ENCODE data around the gene CDSN.

CDSN gene

DNA sequence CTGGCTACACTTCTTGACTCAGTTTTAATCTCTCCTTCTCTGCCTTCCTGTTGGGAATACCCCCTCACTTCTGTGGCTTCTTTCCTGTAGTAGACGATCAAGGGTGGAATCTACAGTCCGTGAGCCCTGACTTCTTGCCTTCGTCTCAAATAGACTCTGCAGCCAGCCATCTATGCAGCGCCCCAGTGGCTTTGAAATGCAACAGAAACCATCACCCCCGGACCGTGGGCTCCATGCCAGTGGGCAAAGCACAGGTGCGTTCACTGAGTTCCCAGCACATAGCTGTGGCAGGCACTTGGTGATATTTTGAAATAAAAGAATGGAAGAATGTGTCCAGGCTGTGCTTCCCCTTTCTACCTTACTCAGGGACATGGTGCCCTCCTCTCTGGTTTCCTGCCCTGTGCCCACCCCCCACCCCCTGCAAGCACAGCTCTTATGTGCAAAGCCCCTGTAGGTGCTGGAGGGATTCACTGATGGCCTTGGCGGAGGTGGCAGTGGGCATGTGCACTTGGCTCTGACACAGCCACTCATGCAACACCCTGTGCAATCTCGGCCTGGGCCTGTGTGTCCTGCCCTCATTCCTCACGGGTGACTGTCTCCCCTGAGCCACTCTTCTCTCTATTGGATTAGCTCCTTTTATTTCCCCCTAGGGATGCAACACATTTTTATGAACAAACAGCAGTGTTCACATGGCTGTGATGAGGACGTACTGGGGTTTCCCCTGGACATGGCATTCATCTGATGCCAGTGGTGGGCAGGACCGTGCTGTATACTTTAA, 5.5 kb upstream of the CDSN start:
- TF ChIP-seq, protein P1, sequence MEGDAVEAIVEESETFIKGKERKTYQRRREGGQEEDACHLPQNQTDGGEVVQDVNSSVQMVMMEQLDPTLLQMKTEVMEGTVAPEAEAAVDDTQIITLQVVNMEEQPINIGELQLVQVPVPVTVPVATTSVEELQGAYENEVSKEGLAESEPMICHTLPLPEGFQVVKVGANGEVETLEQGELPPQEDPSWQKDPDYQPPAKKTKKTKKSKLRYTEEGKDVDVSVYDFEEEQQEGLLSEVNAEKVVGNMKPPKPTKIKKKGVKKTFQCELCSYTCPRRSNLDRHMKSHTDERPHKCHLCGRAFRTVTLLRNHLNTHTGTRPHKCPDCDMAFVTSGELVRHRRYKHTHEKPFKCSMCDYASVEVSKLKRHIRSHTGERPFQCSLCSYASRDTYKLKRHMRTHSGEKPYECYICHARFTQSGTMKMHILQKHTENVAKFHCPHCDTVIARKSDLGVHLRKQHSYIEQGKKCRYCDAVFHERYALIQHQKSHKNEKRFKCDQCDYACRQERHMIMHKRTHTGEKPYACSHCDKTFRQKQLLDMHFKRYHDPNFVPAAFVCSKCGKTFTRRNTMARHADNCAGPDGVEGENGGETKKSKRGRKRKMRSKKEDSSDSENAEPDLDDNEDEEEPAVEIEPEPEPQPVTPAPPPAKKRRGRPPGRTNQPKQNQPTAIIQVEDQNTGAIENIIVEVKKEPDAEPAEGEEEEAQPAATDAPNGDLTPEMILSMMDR (IDR thresholded peaks at IDR 0.05): no peak

DNA sequence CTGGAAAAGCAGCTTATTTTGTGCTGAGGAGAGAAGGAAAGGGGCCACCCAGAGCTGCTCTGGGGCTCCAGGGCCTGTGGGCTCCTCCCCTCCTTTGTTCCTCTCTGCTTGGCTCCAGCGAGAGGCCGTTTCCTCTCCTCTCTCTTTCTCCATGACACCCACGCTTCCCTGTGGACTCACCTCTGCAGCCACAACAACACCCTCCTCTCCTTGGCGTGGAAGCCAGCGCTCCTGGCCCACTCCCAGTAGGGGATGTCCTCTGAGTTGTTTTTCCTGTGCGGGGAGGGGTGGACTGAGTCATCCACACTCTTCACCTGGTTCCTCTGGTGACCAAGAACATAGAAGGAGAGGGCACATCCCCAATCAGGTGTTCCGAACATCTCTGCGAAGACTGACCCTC, 4.9 kb upstream of the CDSN start:
- TF ChIP-seq, protein P1 (IDR thresholded peaks at IDR 0.05): no peak

DNA sequence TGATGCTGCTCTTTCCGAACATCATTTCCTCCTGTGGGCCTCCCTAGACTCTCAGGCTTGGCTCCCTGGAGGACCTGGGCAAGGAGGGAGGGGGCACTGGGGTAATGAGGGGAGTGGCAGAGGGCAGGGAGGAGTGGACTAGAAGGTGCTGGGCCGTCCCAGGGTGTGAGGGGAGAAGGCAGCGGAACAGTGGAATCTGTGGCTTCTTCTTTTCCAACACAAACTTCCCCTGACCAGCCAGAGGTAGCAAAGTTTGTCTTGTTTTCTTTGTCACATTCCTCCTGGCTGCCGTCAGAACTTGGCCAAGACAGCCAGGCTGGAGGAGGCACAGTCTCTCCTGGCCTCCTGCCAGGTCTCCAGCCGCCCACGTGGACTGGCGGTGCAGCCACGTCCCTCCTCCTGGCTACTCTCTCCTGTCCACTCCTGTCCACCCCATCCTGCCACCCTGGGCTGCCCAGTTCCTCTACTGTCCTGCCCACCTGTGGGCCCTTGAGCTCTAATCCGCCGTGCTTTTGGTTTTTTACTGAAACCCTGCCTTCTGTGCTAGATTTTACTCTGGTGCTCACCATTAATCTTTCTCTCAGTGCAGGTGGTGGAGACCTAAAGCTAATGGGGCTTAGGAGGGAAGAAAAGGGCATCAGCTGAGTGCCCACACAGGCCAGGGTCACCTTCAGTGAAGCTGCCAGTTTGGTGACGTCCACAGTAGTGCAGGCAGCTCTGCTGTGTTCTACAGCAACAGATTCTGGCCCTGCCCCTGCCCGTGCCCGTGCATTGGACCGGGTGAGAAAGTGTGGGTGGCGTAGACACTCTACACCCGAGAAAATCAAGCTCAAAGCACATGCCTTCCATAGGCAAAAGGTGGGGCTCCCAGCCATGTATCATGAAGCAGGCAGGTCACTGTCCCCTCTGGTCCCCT, 2.8 kb upstream of the CDSN start:
- TF ChIP-seq, protein P1 (IDR thresholded peaks at IDR 0.05): no peak

DNA sequence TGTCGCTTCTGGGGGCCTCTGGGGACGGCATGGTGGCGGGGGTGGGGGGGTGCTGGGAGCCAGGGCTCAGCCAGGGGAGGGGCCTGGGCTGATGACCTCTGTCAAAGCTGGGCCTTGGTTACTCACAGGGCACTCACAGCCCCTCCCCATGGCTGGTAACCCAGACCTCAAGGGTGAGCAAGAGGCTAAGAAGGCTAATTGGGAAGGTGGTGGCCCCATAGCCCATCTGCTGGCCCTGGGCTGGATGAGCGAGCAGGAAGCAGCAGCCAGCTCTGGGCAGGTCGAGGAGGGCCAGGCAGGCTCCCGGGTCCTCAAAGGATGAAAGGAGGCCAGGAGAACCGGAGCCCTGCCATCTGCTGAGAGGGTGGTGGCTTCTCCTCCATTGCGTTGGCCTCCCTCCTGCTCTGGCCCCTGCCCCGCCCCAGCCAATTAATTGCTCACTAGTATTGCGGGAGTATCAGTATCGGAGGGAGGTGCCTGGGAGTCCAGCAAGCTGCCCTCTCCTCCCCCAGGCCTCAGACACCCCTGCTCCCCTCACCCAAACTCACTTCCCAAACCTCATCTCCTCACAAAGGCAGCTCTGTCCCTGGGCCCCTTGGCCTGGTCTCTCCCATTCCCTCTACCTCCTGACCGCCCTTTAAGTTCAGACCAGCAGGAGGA, 1.0 kb upstream of the CDSN start:
- TF ChIP-seq, protein P1 (IDR thresholded peaks at IDR 0.05): no peak

DNA sequence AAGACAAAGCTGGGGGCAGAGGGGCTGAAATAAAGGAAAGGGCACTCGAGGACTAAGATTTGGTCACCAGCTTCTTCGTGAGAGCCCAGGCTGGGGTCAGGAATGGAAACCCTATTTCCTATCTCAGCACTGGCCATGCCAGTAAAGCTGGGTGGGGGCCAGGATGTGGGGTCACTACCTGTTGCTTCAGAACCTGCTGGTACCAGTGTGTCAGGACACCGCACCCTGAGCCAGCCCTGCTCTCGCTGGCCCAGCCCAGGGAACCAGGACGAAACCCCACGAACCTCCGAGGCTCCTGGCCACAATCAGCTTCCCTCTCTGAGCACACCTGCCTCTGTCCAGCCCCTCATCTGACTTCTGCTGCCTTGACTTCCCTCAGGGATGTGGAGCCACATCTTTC, 2.1 kb downstream of the CDSN start:
- TF ChIP-seq, protein P1 (IDR thresholded peaks at IDR 0.05): no peak

DNA sequence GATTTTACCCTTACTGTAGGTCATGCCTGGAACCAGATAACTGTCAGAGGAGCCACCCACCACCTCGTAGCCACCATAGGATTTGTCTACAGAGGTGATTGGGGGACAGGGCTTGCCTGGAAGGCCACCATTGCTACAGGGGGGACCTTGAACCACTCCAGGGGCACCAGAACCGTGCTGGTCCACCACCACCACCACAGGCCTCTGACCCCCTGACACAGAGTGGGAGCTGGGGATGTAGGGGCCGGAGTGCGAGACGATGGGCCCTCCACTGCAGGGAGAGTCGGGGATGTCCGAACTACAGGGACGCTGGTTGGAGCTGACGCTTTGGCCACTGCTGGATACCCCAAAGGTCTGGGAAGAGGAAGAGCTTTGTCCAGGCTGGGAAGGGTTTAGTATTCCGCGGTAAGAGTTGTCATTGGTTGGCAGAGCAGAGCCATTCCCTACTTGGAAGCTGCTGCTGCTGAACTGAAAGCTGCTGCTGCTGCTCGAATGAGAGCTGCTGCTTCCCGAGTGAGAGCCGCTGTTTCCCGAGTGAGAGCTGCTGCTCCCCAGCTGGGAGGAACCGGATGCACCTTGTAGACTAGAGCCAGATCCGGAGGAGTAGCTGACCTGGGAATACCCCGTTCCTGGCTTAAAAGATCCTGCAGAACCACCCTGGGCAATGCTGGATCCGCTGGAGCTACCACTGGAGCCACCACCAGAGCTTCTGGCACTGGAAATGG, 3.4 kb downstream of the CDSN start:
- TF ChIP-seq, protein P1 (IDR thresholded peaks at IDR 0.05): no peak
